K562 (cell line): ENCODE data around the gene NCOA1. TPM values are rescaled to one million over a fixed set of nuclear protein-coding genes. Genes with fewer than 3 reads are reported as not detected.

ENCODE experiments used
- GABPB1 ChIP-seq: sonication (generic); formaldehyde crosslinking; IDR thresholded peaks from 2 replicates; pipeline ENCODE4 v1.8.0; 2022; ENCODE audit warnings: mild to moderate bottlenecking, missing genetic modification reagents
- KDM5B ChIP-seq: fragments of 200-600 bp; sonication (generic); IDR thresholded peaks from 2 replicates; pipeline ENCODE4 v1.6.1; 2012; ENCODE audit warnings: low read depth, mild to moderate bottlenecking, moderate library complexity, low read length, control low read depth, inconsistent platforms; ENCODE audit not compliant: insufficient replicate concordance
- NCOA6 ChIP-seq: fragments of 450-650 bp; IDR thresholded peaks from 2 replicates; pipeline ENCODE4 v1.6.1; 2017; ENCODE audit warnings: mild to moderate bottlenecking
- REST ChIP-seq, 2 experiments: fragments of 450-650 bp; formaldehyde crosslinking in 1 of 2; IDR thresholded peaks; 2 replicates each; pipeline versions ENCODE4 v1.4.0 to v1.6.1; 2014 to 2020; ENCODE audit warnings: mild to moderate bottlenecking in 2 of 2, borderline replicate concordance in 1 of 2, low read depth in 1 of 2
- polyA plus RNA-seq, 8 experiments: library from polyadenylated mRNA; depleted of rRNA in 4 of 8; stranded (reverse) in 5 of 8; unstranded in 3 of 8; fragments of >200 nt; fragmentation: Nextera tagmentation in 2 of 8; fragmentation: Illumina TruSeq in 1 of 8; extraction: Ambion mirVana in 2 of 8; extraction: Trizol in 1 of 8; gene quantifications; 2 replicates each; pipeline versions ENCODE4 v1.2.1 to v1.2.3, GENCODE V29; 2011 to 2014; ENCODE audit warnings: inconsistent platforms in 1 of 8, missing spikeins in 1 of 8
- total RNA-seq, 7 experiments: library from RNA; depleted of rRNA in 6 of 7; stranded (reverse); fragments of >200 nt in 6 of 7; fragmentation: Illumina TruSeq in 2 of 7; extraction: Trizol in 2 of 7; gene quantifications; 2 replicates each; pipeline versions ENCODE4 v1.2.1 to v1.2.3, GENCODE V29; 2011 to 2021; ENCODE audit warnings: low replicate concordance in 1 of 7

Gene NCOA1
- total and polyA plus RNA-seq, 9 of the 15 experiments (the other 6 are each of a cell fraction or from before 2014, with no cell fraction given) = 4.9 to 25.7 (median 17.0) TPM

- no peak for TF ChIP-seq REST (IDR thresholded peaks at IDR 0.05; ENCODE audit: borderline replicate concordance)
- 0 out of 2 replicates have a peak, but pooled peaks have one; percentile 35 for TF ChIP-seq REST (CRISPR knock-in tag; IDR thresholded peaks at IDR 0.05; ENCODE audit: low read depth)
- TF ChIP-seq NCOA6 = peak; percentile 84
- TF ChIP-seq KDM5B = peak; percentile 29
- TF ChIP-seq GABPB1 = 0 out of 2 replicates have a peak, but pooled peaks have one; percentile 30
- TF ChIP-seq, all 486 proteins: peak for 45
Observed at GRCh38 chr2:24491542-24492420, 727 bp downstream of the NCOA1 start (continued).
